Osteocyte (in vitro differentiated cells): Measurements from ENCODE around the gene PRKN. TPM values are rescaled to one million over a fixed set of nuclear protein-coding genes. Genes with fewer than 3 reads are reported as not detected.

Experiments used
- DNase-seq: peaks from one replicate; pipeline ENCODE4 v3.0.0; 2021; ENCODE audit warnings: mixed read lengths; ENCODE audit not compliant: unreplicated experiment; ENCODE audit errors: extremely low spot score
- H3K27ac Mint-ChIP-seq: one replicate; pipeline ENCODE4 v1.8.0; 2021; ENCODE audit warnings: mild to moderate bottlenecking, mixed read lengths; ENCODE audit not compliant: unreplicated experiment
- H3K27me3 Mint-ChIP-seq: one replicate; pipeline ENCODE4 v1.8.0; 2021; ENCODE audit warnings: mixed read lengths; ENCODE audit not compliant: unreplicated experiment
- H3K36me3 Mint-ChIP-seq: one replicate; pipeline ENCODE4 v1.8.0; 2021; ENCODE audit warnings: mixed read lengths; ENCODE audit not compliant: unreplicated experiment
- H3K4me1 Mint-ChIP-seq: one replicate; pipeline ENCODE4 v1.8.0; 2021; ENCODE audit warnings: mixed read lengths; ENCODE audit not compliant: unreplicated experiment
- H3K4me3 Mint-ChIP-seq: one replicate; pipeline ENCODE4 v1.8.0; 2021; ENCODE audit warnings: mild to moderate bottlenecking, moderate library complexity, mixed read lengths; ENCODE audit not compliant: unreplicated experiment
- H3K9me3 Mint-ChIP-seq: one replicate; pipeline ENCODE4 v1.8.0; 2021; ENCODE audit warnings: mixed read lengths; ENCODE audit not compliant: unreplicated experiment
- total RNA-seq: library from RNA; stranded (reverse); gene quantifications from 2 replicates; pipeline ENCODE4 v1.2.1, GENCODE V29; 2021
- TF ChIP-seq, protein P1 (sequence below): fragments of 200-600 bp; sonication (generic); IDR thresholded peaks from 2 replicates; pipeline ENCODE4 v1.5.0; 2021; ENCODE audit warnings: antibody characterized with exemption, mild to moderate bottlenecking, moderate library complexity

PRKN gene
- total RNA-seq, 1 donor from 2014 or later, result 13.4 TPM

DNA sequence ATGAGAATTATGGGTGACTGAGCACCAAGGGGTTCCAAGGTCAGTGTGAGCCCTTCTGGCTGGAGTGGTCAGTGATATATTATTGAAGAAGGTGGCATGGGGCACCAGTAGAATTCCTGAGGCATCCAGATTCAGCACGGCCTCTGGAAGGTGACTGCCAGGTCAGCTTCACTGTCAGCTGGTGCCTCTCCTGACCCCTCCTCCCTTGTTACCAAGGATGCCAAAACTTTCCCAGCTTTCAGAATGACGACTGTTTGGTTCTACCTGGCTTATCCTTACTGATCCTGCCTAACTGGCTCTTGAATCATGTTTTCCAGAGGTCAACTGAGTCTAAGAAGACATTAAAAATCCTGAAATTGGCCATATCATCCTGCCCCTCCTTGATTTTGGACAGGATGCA is 1264.5 kb downstream of the PRKN start:
- Mint-ChIP-seq H3K4me1 (peaks cover 2% of the 10 kb centered on the region), H3K36me3 (peaks cover 3% of the 10 kb centered on the region), H3K27ac (no peak overlapping the region), H3K27me3 (no peaks in the 10 kb centered on the region), H3K4me3 (no peak overlapping the region), H3K9me3 (peaks cover 23% of the 10 kb centered on the region)
- TF ChIP-seq, protein P1, sequence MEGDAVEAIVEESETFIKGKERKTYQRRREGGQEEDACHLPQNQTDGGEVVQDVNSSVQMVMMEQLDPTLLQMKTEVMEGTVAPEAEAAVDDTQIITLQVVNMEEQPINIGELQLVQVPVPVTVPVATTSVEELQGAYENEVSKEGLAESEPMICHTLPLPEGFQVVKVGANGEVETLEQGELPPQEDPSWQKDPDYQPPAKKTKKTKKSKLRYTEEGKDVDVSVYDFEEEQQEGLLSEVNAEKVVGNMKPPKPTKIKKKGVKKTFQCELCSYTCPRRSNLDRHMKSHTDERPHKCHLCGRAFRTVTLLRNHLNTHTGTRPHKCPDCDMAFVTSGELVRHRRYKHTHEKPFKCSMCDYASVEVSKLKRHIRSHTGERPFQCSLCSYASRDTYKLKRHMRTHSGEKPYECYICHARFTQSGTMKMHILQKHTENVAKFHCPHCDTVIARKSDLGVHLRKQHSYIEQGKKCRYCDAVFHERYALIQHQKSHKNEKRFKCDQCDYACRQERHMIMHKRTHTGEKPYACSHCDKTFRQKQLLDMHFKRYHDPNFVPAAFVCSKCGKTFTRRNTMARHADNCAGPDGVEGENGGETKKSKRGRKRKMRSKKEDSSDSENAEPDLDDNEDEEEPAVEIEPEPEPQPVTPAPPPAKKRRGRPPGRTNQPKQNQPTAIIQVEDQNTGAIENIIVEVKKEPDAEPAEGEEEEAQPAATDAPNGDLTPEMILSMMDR, result no peak
- no peak for DNase-seq

DNA sequence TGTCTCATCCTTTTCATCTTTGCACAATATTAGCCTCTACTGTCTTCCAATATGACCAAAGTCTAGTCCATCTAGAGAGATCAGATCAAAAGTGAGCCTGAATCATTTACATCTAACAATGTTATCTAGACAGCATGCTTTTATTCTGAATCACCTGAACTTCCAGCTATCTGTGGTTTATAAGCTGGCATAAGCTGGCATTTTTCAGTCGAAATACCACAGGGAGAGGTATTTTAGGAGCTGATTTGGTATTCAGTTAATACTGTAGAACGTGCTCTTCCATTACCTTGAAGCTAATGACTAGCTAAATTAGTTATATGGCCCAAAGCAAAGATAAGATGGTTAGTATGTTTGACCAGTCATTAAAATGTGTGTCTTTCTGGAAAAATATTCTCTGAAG is 1265.4 kb downstream of the PRKN start:
- peaks cover 3% of the 10 kb centered on the region for H3K36me3 Mint-ChIP-seq
- no peak overlapping the region for H3K27ac Mint-ChIP-seq
- no peaks in the 10 kb centered on the region for H3K27me3 Mint-ChIP-seq
- TF ChIP-seq, protein P1, result no peak
- no peak overlapping the region for H3K4me3 Mint-ChIP-seq
- DNase-seq, result no peak
- peaks cover 22% of the 10 kb centered on the region for H3K9me3 Mint-ChIP-seq
- peaks cover 2% of the 10 kb centered on the region for H3K4me1 Mint-ChIP-seq

DNA sequence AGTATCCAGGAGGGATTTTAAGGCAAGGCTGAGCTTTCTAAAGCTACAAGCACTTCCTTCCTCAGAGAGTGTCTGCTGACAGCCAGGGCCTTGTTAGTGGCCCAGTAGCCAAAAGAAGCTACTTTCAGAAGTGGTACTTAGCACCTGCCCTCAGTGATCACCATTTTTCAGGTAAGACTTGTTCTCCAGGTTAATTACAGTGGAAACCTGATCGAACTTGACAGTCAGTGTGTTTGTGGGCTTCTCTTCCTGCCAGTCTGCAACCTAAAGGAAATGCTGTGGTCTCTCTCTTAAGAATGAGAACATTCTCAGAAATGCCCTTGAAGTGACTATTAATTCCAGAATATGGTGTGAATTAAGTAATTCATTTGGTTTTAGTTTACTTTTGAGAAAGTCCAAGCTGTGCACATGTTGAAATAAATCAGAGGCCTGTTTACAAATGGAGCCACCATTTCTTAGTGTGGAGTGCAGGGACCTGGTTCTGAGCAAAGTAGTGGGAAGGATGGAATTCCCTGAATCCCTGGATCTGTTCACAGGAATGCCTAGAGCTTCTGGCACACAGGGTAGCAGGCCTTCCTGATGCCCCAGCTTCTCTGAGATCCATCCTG is 1268.5 kb downstream of the PRKN start:
- Mint-ChIP-seq H3K4me3 (no peak overlapping the region), H3K4me1 (peaks cover 2% of the 10 kb centered on the region), H3K9me3 (no peaks in the 10 kb centered on the region), H3K36me3 (no peaks in the 10 kb centered on the region), H3K27me3 (no peaks in the 10 kb centered on the region), H3K27ac (no peak overlapping the region)
- no peak for DNase-seq
- TF ChIP-seq, protein P1, result no peak

DNA sequence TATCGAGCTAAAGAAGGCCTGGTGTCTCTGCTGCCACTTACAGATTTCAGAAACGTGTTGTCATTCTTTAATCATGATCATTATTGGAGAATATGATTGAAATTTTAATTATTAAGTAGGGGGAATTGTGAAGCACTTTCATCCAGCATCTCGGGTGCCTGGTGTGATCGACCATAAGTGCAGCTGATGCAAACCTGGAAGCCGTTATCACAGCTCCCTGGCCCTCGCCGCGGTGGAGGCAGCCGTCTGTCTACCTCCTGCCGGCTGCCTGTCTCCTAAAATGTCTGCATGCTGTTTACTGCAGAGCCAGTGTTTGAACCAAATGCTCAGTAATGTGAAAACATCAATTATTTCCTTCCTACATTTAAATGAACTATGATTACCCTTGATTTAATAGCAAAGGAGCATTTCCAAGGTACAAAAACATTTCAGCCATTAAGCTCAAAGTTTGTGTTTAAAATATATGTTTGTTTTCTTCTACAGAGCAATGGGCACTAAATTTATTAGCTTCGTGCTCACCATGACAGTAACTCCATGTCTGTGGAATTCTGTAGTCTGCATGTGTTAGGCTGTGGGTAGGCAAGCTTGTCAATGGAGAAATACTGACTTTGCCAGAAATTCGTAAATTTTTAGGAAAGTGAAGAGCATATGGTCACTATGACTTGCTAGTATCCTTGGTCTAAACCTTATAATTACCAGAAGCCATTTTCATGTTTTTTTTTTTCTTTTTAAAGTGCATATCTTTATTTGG is 1269.2 kb downstream of the PRKN start:
- Mint-ChIP-seq H3K27ac (no peak overlapping the region), H3K27me3 (no peaks in the 10 kb centered on the region), H3K36me3 (no peaks in the 10 kb centered on the region), H3K9me3 (no peaks in the 10 kb centered on the region), H3K4me3 (no peak overlapping the region), H3K4me1 (peaks cover 2% of the 10 kb centered on the region)
- TF ChIP-seq, protein P1, result no peak
- no peak for DNase-seq

DNA sequence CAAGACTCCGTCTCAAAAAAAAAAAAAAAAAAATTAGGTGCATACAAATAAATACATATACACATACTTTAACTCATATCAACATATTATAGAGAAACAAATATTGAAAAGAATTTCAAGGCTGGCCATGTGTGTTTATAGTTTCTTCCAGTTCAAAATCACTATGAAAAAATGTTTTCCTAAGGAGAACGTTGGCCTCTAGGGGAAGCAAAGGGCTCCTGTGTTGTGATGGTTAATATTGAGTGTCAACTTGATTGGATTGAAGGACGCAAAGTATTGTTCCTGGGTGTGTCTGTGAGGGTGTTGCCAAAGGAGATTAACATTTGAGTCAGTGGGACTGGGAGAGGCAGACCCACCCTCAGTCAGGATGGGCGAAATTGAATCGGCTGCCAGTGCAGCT is 1271.7 kb downstream of the PRKN start:
- Mint-ChIP-seq H3K9me3 (no peaks in the 10 kb centered on the region), H3K4me3 (no peak overlapping the region), H3K36me3 (no peaks in the 10 kb centered on the region), H3K27ac (no peak overlapping the region), H3K27me3 (no peaks in the 10 kb centered on the region), H3K4me1 (peaks cover 2% of the 10 kb centered on the region)
- DNase-seq, result no peak
- TF ChIP-seq, protein P1, result no peak
